GM04503 (cell line): ENCODE results near the gene XYLB.
"Not testable (repeated sequence)": the region's sequence is repeated elsewhere in the genome, so short reads cannot be mapped to it uniquely, and the experiment has no call there.

ENCODE experiments used
- DNase-seq: peaks from one replicate; pipeline ENCODE4 v3.0.0-alpha.2; 2012; ENCODE audit warnings: low read depth

XYLB gene

GRCh38 chr3:38396239-38396638 is 49.7 kb downstream of the XYLB start:
- DNase-seq, result no peak

- no peak for DNase-seq
Observed at GRCh38 chr3:38396861-38397260, 50.3 kb downstream of the XYLB start.

GRCh38 chr3:38397320-38397719 is 50.7 kb downstream of the XYLB start:
- no peak for DNase-seq

GRCh38 chr3:38401246-38401962 is 54.8 kb downstream of the XYLB start:
- DNase-seq, result no peak

- peak; percentile 63 for DNase-seq
Observed at GRCh38 chr3:38404286-38404685, 57.7 kb downstream of the XYLB start.

GRCh38 chr3:38411591-38411990 is 65.0 kb downstream of the XYLB start:
- DNase-seq, result no peak

- not testable (repeated sequence) for DNase-seq
Observed at GRCh38 chr3:38420758-38421157, 74.2 kb downstream of the XYLB start.

GRCh38 chr3:38421679-38422336 is 75.2 kb downstream of the XYLB start:
- DNase-seq, result no peak

- not testable (repeated sequence) for DNase-seq
Observed at GRCh38 chr3:38426798-38427426, 80.3 kb downstream of the XYLB start.

GRCh38 chr3:38432871-38433658 is 86.5 kb downstream of the XYLB start:
- not testable (repeated sequence) for DNase-seq

- not testable (repeated sequence) for DNase-seq
Observed at GRCh38 chr3:38433661-38434060, 87.1 kb downstream of the XYLB start.

- not testable (repeated sequence) for DNase-seq
Observed at GRCh38 chr3:38438436-38439069, 92.0 kb downstream of the XYLB start.

GRCh38 chr3:38443205-38443604 is 96.6 kb downstream of the XYLB start:
- DNase-seq, result not testable (repeated sequence)

GRCh38 chr3:38446085-38446686 is 99.6 kb downstream of the XYLB start:
- DNase-seq, result no peak

- DNase-seq, result no peak
Observed at GRCh38 chr3:38446812-38447211, 100.2 kb downstream of the XYLB start.

GRCh38 chr3:38450853-38451252 is 104.3 kb downstream of the XYLB start:
- no peak for DNase-seq

GRCh38 chr3:38453075-38453912 is 106.7 kb downstream of the XYLB start, which contains the start of gene ACVR2B:
Gene ACVR2B (plus strand): TSS chr3:38453890. CDS start chr3:38454323, 433 bp downstream.
- no peak for DNase-seq

GRCh38 chr3:38453913-38454177 is 107.3 kb downstream of the XYLB start:
- DNase-seq, result no peak

- no peak for DNase-seq
Observed at GRCh38 chr3:38454178-38454883, 107.7 kb downstream of the XYLB start.
